Measurements from ENCODE around the gene FAM135A.

FAM135A gene

GRCh38 chr6:70413114-70413991 is at the start of gene FAM135A:
Gene FAM135A, plus strand, starts transcription at chr6:70413508. Its CDS starts 14,835 bp downstream, at chr6:70428343.
- peak; percentile 93 for DNase-seq

- no peak for DNase-seq
These were observed 49.4 kb upstream of the FAM135A start for GRCh38 chr6:70363741-70364493.

GRCh38 chr6:70369332-70369950 is 43.9 kb upstream of the FAM135A start:
- peak; percentile 50 for DNase-seq

GRCh38 chr6:70370496-70370895 is 42.8 kb upstream of the FAM135A start:
- no peak for DNase-seq

GRCh38 chr6:70371454-70372105 is 41.7 kb upstream of the FAM135A start:
- DNase-seq: no peak

- DNase-seq: no peak
These were observed 38.1 kb upstream of the FAM135A start for GRCh38 chr6:70375166-70375565.

GRCh38 chr6:70375882-70376281 is 37.4 kb upstream of the FAM135A start:
- DNase-seq: no peak

- no peak for DNase-seq
These were observed 36.7 kb upstream of the FAM135A start for GRCh38 chr6:70376628-70377027.

GRCh38 chr6:70377372-70377771 is 35.9 kb upstream of the FAM135A start:
- no peak for DNase-seq

GRCh38 chr6:70379473-70380013 is 33.8 kb upstream of the FAM135A start:
- no peak for DNase-seq

GRCh38 chr6:70380252-70380651 is 33.1 kb upstream of the FAM135A start:
- DNase-seq: no peak

GRCh38 chr6:70380771-70381416 is 32.4 kb upstream of the FAM135A start:
- DNase-seq: no peak

GRCh38 chr6:70381417-70381782 is 31.9 kb upstream of the FAM135A start:
- no peak for DNase-seq

GRCh38 chr6:70385901-70386300 is 27.4 kb upstream of the FAM135A start:
- no peak for DNase-seq

- DNase-seq: no peak
These were observed 24.5 kb upstream of the FAM135A start for GRCh38 chr6:70388814-70389213.

- no peak for DNase-seq
These were observed 24.0 kb upstream of the FAM135A start for GRCh38 chr6:70389261-70389660.

- no peak for DNase-seq
These were observed 23.2 kb upstream of the FAM135A start for GRCh38 chr6:70390067-70390466.

- DNase-seq: no peak
These were observed 21.8 kb upstream of the FAM135A start for GRCh38 chr6:70391492-70391891.

GRCh38 chr6:70394518-70395300 is 18.6 kb upstream of the FAM135A start:
- DNase-seq: no peak

- no peak for DNase-seq
These were observed 18.0 kb upstream of the FAM135A start for GRCh38 chr6:70395301-70395672.

- no peak for DNase-seq
These were observed 17.1 kb upstream of the FAM135A start for GRCh38 chr6:70396163-70396562.

All from activated gamma-delta T cell treated with Interleukin-2 at 50 U/mL for 16 hours (primary cell).